ENCODE results near the gene ECM2.

Gene ECM2

DNA sequence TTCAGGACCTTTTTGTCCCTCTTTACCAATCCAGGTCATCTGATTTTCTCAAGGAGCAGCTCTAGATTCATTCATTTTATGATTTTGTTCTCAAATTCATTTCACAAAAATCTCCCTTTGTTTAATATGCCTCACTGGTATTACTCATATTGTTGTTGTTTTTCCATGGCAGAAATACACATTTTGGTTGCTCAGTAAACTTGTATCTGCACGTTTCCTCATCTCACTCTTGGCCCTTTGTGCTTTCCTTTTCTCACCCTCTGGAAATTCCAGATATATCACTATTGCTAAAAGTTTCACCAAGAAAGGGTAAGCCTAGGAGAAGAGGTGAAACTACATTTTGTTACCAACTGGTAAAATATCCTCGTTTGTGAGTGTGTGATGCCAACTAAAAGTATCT is 68.3 kb downstream of the ECM2 start:
- H3K36me3 ChIP-seq (ENCODE audit: insufficient read depth, low read length): no peaks in the 10 kb centered on the region
- peaks cover 13% of the 10 kb centered on the region for H3K4me1 ChIP-seq (ENCODE audit: control insufficient read depth, insufficient read depth, low read length, unreplicated experiment)
- H2AFZ ChIP-seq (ENCODE audit: low read length, unreplicated experiment): no peak overlapping the region
- H3K27ac ChIP-seq (ENCODE audit: low read depth, low read length): no peak overlapping the region
- no peaks in the 10 kb centered on the region for H3K27me3 ChIP-seq (ENCODE audit: insufficient read depth, low read length)
- H3K79me2 ChIP-seq (ENCODE audit: control insufficient read depth, insufficient read depth, low read length, unreplicated experiment): no peaks in the 10 kb centered on the region
- H3K4me3 ChIP-seq (ENCODE audit: low read depth, low read length): no peak overlapping the region

DNA sequence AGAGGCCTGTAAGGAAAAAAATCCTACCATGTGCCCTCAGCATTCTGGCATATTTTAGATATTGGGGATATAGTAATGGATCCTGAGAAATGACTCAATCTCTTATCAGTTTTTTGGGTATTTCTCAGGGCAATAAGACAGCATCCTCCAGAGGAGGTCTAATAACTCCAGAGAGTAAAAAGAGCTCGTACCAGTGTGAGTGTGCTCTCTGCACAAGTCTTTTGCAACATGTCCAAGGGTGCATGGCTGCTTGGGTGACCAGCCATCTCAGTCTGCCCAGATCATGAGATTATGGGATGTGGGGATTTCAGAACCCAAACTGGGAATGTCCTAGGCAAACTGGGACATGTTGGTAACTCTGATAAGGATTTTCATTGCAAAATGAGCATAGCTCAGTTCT is 68.7 kb downstream of the ECM2 start:
- H3K27me3 ChIP-seq (ENCODE audit: insufficient read depth, low read length): no peaks in the 10 kb centered on the region
- H3K4me1 ChIP-seq (ENCODE audit: control insufficient read depth, insufficient read depth, low read length, unreplicated experiment): peaks cover 13% of the 10 kb centered on the region

DNA sequence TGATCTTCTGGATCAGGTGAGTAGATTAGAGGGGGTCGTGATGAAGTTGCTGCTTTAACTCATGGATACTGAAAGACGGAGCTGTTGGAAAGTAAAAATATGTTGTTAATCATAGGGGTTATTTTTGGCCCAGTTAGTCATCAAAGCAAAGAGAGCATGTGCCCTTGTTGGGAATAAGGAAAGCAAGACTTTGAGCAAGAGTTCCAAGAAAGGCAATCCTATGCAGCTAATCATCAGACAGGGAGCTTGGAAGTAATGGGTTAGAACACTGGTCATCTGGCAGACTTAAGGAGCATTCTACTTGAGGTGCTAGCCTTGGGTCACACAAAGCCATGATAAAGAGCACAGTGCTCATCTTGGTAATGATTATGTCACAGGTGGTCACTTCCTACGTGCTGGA is 71.8 kb downstream of the ECM2 start:
- Histone ChIP-seq H3K36me3 (ENCODE audit: insufficient read depth, low read length) (no peaks in the 10 kb centered on the region), H3K4me1 (ENCODE audit: control insufficient read depth, insufficient read depth, low read length, unreplicated experiment) (peaks cover 13% of the 10 kb centered on the region), H3K27ac (ENCODE audit: low read depth, low read length) (peak overlapping the region; percentile 19; the same call in 1 of the 2 replicates), H3K27me3 (ENCODE audit: insufficient read depth, low read length) (no peaks in the 10 kb centered on the region), H3K79me2 (ENCODE audit: control insufficient read depth, insufficient read depth, low read length, unreplicated experiment) (no peaks in the 10 kb centered on the region), H3K4me3 (ENCODE audit: low read depth, low read length) (peak overlapping the region; percentile 43; the same call in 1 of the 2 replicates), H2AFZ (ENCODE audit: low read length, unreplicated experiment) (peak overlapping the region; percentile 40)

More for the DNA sequence above, 68.7 kb downstream of the ECM2 start:
- H3K36me3 ChIP-seq (ENCODE audit: insufficient read depth, low read length): no peaks in the 10 kb centered on the region
- no peak overlapping the region for H3K4me3 ChIP-seq (ENCODE audit: low read depth, low read length)
- no peak overlapping the region for H3K27ac ChIP-seq (ENCODE audit: low read depth, low read length)
- H2AFZ ChIP-seq (ENCODE audit: low read length, unreplicated experiment): no peak overlapping the region
- no peaks in the 10 kb centered on the region for H3K79me2 ChIP-seq (ENCODE audit: control insufficient read depth, insufficient read depth, low read length, unreplicated experiment)

DNA sequence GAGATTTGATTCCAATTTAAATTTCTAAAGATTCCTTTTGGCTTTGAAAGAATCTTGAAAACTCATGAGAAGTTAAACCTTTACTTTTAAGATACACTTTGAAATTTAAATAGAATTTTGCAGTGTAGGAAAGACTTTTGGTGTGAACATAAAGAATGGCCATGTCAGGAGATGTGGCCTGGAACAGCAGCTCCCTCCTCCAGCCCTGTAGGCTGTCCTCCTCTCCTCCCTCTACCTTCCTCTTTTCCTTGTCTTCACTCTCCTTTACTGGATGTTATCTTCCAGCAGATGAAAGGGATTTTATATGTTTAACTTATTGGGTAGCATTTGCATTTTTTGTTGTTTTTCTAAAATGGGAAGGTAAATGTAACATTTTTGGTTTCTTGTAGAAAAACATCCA is 72.4 kb downstream of the ECM2 start:
- no peaks in the 10 kb centered on the region for H3K36me3 ChIP-seq (ENCODE audit: insufficient read depth, low read length)
- peak overlapping the region; percentile 43; the same call in 1 of the 2 replicates for H3K4me3 ChIP-seq (ENCODE audit: low read depth, low read length)
- H3K27me3 ChIP-seq (ENCODE audit: insufficient read depth, low read length): no peaks in the 10 kb centered on the region
- peaks cover 13% of the 10 kb centered on the region for H3K4me1 ChIP-seq (ENCODE audit: control insufficient read depth, insufficient read depth, low read length, unreplicated experiment)
- H2AFZ ChIP-seq (ENCODE audit: low read length, unreplicated experiment): peak overlapping the region; percentile 40
- H3K79me2 ChIP-seq (ENCODE audit: control insufficient read depth, insufficient read depth, low read length, unreplicated experiment): no peaks in the 10 kb centered on the region
- H3K27ac ChIP-seq (ENCODE audit: low read depth, low read length): 0 out of 2 replicates have a peak overlapping the region, but pooled peaks have one; percentile 19

DNA sequence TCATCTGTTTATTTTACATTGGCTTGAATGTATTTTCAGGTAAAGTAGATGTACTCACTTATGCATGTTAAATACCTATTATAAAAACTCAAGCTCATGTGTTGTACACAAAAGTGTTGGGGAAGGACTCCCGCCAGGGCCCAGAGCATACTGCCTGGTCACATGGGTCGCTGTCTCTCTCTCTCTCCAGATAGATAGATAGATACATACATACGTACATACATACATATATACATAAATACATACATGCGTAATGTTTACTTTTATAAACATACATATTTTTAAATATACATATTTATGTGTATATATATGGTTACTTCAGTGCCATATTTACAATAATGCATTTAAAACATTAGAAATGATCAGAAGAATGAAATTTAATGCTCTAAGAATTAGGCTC is 78.2 kb downstream of the ECM2 start:
- Histone ChIP-seq H3K4me1 (ENCODE audit: control insufficient read depth, insufficient read depth, low read length, unreplicated experiment) (no peaks in the 10 kb centered on the region), H3K36me3 (ENCODE audit: insufficient read depth, low read length) (no peaks in the 10 kb centered on the region), H3K79me2 (ENCODE audit: control insufficient read depth, insufficient read depth, low read length, unreplicated experiment) (no peaks in the 10 kb centered on the region), H2AFZ (ENCODE audit: low read length, unreplicated experiment) (no peak overlapping the region), H3K27ac (ENCODE audit: low read depth, low read length) (no peak overlapping the region), H3K27me3 (ENCODE audit: insufficient read depth, low read length) (no peaks in the 10 kb centered on the region), H3K4me3 (ENCODE audit: low read depth, low read length) (no peak overlapping the region)

DNA sequence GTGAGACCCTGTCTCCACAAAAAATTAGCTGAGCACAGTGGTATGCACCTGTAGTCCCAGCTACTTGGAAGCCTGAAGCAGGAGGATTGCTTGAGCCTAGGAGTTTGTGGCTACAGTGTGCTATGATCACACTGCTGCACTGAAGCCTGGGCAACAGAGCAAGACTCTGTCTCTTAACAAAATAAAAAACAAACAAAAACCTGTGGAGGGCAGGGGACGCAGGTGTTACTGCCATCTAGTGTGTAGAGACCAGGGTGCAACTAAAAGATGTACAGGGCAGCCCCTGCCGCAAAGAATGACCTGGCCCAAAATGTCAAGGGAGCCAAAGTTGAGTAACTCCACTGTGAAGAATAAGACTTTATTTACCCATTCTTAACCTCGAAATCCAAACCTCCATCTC is 80.6 kb downstream of the ECM2 start:
- Histone ChIP-seq H2AFZ (ENCODE audit: low read length, unreplicated experiment) (no peak overlapping the region), H3K36me3 (ENCODE audit: insufficient read depth, low read length) (no peaks in the 10 kb centered on the region), H3K27ac (ENCODE audit: low read depth, low read length) (no peak overlapping the region), H3K27me3 (ENCODE audit: insufficient read depth, low read length) (no peaks in the 10 kb centered on the region), H3K4me1 (ENCODE audit: control insufficient read depth, insufficient read depth, low read length, unreplicated experiment) (no peaks in the 10 kb centered on the region), H3K79me2 (ENCODE audit: control insufficient read depth, insufficient read depth, low read length, unreplicated experiment) (no peaks in the 10 kb centered on the region), H3K4me3 (ENCODE audit: low read depth, low read length) (no peak overlapping the region)

DNA sequence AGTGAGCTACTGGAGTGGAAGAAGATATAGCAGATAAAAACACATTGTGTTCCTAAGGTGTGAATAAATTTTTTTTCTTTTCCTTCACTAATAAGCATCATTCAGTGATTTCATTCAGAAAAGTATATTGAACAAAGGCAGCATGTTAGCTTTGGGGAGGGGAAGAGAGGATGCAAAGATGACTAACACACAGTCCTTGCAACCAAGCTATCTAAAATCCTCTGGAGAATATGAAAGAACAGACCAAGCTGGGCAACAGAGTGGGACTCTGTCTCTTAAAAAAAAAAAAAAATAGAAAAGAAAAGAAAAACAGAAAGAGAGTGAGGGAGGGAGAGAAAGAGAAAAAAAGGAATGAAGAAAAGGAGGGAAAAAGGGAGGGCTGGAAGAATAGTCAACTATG is 89.3 kb downstream of the ECM2 start:
- Histone ChIP-seq H3K27ac (ENCODE audit: low read depth, low read length) (no peak overlapping the region), H3K36me3 (ENCODE audit: insufficient read depth, low read length) (no peaks in the 10 kb centered on the region), H2AFZ (ENCODE audit: low read length, unreplicated experiment) (no peak overlapping the region), H3K79me2 (ENCODE audit: control insufficient read depth, insufficient read depth, low read length, unreplicated experiment) (no peaks in the 10 kb centered on the region), H3K4me3 (ENCODE audit: low read depth, low read length) (no peak overlapping the region), H3K27me3 (ENCODE audit: insufficient read depth, low read length) (no peaks in the 10 kb centered on the region), H3K4me1 (ENCODE audit: control insufficient read depth, insufficient read depth, low read length, unreplicated experiment) (peaks cover 8% of the 10 kb centered on the region)

Measured in ACC112 (cell line).